MG63 (cell line): ENCODE measurements around the gene SLC2A4. TPM values are rescaled to one million over a fixed set of nuclear protein-coding genes. Genes with fewer than 3 reads are reported as not detected.

Source experiments
- DNase-seq: peaks from one replicate; pipeline ENCODE4 v3.0.0-alpha.2; 2020
- H3K27me3 ChIP-seq: fragments of 250-450 bp; sonication (Bioruptor Pico); 2 replicates; pipeline ENCODE4 v1.5.1; 2020; ENCODE audit warnings: mild to moderate bottlenecking, moderate library complexity
- H3K36me3 ChIP-seq: fragments of 250-450 bp; sonication (Bioruptor Pico); 2 replicates; pipeline ENCODE4 v1.5.1; 2020; ENCODE audit warnings: mild to moderate bottlenecking, moderate library complexity
- H3K4me3 ChIP-seq: fragments of 250-450 bp; sonication (Bioruptor Pico); 2 replicates; pipeline ENCODE4 v1.5.1; 2020; ENCODE audit warnings: mild to moderate bottlenecking, moderate library complexity
- H3K9me3 ChIP-seq: fragments of 250-450 bp; sonication (Bioruptor Pico); 2 replicates; pipeline ENCODE4 v1.5.1; 2020; ENCODE audit warnings: mild to moderate bottlenecking, moderate library complexity
- total RNA-seq: library from RNA; depleted of rRNA; stranded (reverse); fragments of >200 nt; shearing (Covaris generic); gene quantifications from 2 replicates; pipeline ENCODE4 v1.2.3, GENCODE V29; 2014; ENCODE audit warnings: low replicate concordance

The SLC2A4 gene
- total RNA-seq, 1 experiment from 2014 or later: not detected

DNA sequence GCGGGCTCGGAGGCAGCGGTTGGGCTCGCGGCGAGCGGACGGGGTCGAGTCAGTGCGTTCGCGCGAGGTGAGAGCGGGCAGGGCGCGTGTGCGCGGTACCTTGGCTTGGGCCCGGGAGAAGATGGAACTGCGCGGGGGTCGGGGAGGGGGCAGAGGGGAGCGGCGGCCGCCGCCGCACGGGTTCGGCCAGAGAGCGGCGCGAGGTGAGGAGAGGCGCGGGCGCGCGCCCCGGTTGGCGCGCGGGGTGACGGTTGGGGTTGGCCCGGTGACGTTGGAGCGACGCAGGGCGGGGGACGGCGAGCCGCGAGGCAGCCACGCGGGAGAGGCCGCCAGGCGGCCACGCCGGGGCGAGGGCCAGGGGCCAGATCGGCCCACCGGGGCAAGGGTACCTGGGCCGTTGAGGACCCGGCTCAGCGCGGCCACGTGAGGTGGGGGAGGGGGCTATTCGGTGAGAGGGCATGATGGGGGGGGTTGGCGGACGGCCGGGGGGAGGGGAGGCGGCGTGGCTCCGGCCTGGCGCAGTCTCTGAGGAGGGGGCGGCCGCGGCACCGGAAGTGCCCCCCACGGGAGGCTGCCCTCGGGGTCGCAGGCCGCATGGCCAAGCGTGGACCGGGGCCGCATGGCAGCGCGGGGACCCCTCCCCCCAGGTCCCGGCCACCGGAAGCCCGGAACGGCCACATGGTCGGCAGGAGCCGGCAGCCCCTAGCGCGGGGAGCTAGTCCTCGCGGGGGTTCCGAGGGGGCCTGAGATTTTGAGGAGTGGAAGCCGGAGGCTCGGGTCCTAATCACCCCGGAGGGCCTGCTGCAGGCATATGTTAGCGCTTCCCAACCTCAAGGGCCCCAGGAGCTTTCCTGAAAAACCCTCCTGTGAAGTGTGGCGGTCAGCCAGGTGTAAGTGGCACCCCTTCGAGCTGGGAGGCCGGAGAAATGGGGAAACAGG lies 26.4 kb downstream of the SLC2A4 start:
- peak; percentile 34 for DNase-seq
- no peaks in the 10 kb centered on the region for H3K27me3 ChIP-seq
- H3K4me3 ChIP-seq: peak overlapping the region; percentile 88
- H3K36me3 ChIP-seq: peaks cover 46% of the 10 kb centered on the region
- no peaks in the 10 kb centered on the region for H3K9me3 ChIP-seq

- peak; percentile 75 for DNase-seq
- Histone ChIP-seq H3K36me3 (peaks cover 50% of the 10 kb centered on the region), H3K9me3 (no peaks in the 10 kb centered on the region), H3K27me3 (no peaks in the 10 kb centered on the region), H3K4me3 (peak overlapping the region; percentile 88)
Observed at GRCh38 chr17:7308625-7309433, 27.3 kb downstream of the SLC2A4 start.

- Histone ChIP-seq H3K4me3 (peak overlapping the region; percentile 88), H3K9me3 (no peaks in the 10 kb centered on the region), H3K36me3 (peaks cover 50% of the 10 kb centered on the region), H3K27me3 (no peaks in the 10 kb centered on the region)
- DNase-seq: no peak
Observed at GRCh38 chr17:7309628-7310027, 28.1 kb downstream of the SLC2A4 start.

GRCh38 chr17:7311110-7311705 lies 29.7 kb downstream of the SLC2A4 start:
- Histone ChIP-seq H3K9me3 (no peaks in the 10 kb centered on the region), H3K4me3 (no peak overlapping the region), H3K27me3 (no peaks in the 10 kb centered on the region), H3K36me3 (peaks cover 53% of the 10 kb centered on the region)
- DNase-seq: no peak

- H3K36me3 ChIP-seq: peaks cover 53% of the 10 kb centered on the region
- H3K4me3 ChIP-seq: no peak overlapping the region
- no peaks in the 10 kb centered on the region for H3K9me3 ChIP-seq
- H3K27me3 ChIP-seq: no peaks in the 10 kb centered on the region
- DNase-seq: no peak
Observed at GRCh38 chr17:7312432-7313087, 31.0 kb downstream of the SLC2A4 start.

DNA sequence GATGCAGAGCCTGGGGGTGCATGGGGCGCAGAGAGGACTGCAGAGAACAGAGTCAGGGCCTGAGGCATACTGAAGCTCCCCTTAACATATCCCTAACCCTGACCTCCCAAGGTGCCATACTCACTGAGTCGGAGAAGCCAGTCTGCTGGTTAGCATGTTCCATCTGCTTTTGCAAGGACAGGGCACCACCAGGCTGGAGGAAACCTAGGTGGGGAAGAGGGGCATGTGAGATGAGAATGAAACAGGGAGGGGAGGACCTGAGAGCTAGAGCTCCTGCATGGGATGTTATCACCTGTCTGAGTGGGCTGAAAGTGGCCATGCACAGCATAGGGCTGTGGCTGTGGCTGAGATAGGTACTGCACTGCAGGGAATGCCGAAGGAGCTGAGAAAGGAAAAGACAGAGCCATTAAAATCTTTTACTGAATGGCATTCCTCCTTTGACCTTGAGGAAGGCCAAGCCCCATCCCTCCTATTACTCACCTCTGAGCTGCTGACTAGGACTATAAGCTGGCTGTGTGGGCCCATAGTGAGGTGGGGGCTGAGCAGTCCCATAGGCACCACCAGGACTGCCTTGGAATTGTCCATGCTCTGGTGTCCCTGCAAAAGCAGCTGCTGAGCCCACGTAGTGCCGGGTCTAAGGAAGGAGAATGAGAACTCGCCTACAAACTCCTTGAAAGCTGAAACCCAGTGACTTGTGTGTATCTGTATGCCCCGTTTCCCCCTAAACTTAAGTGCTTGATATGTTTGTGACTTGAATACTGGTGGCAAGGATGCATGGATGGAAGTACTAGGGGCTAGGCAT lies 31.8 kb downstream of the SLC2A4 start:
- no peaks in the 10 kb centered on the region for H3K9me3 ChIP-seq
- peaks cover 51% of the 10 kb centered on the region for H3K36me3 ChIP-seq
- peak; percentile 29 for DNase-seq
- H3K27me3 ChIP-seq: no peaks in the 10 kb centered on the region
- H3K4me3 ChIP-seq: no peak overlapping the region

- H3K27me3 ChIP-seq: no peaks in the 10 kb centered on the region
- peaks cover 43% of the 10 kb centered on the region for H3K36me3 ChIP-seq
- no peaks in the 10 kb centered on the region for H3K9me3 ChIP-seq
- no peak for DNase-seq
- peak overlapping the region; percentile 71 for H3K4me3 ChIP-seq
Observed at GRCh38 chr17:7313890-7314718, 32.6 kb downstream of the SLC2A4 start.

GRCh38 chr17:7314719-7315569 lies 33.4 kb downstream of the SLC2A4 start, which contains the start of gene GPS2:
Gene GPS2, minus strand, starts transcription at chr17:7315360. Its CDS starts 308 bp downstream, at chr17:7315052.
- no peaks in the 10 kb centered on the region for H3K9me3 ChIP-seq
- DNase-seq: peak; percentile 83
- H3K36me3 ChIP-seq: peaks cover 34% of the 10 kb centered on the region
- no peaks in the 10 kb centered on the region for H3K27me3 ChIP-seq
- peak within 1 kb of the TSS; percentile 71 for H3K4me3 ChIP-seq

- Histone ChIP-seq H3K36me3 (peaks cover 27% of the 10 kb centered on the region), H3K9me3 (no peaks in the 10 kb centered on the region), H3K27me3 (no peaks in the 10 kb centered on the region), H3K4me3 (peak overlapping the region; percentile 71)
- DNase-seq: no peak
Observed at GRCh38 chr17:7315570-7316235, 34.2 kb downstream of the SLC2A4 start.

GRCh38 chr17:7317161-7317803 lies 35.8 kb downstream of the SLC2A4 start:
- H3K9me3 ChIP-seq: no peaks in the 10 kb centered on the region
- peaks cover 16% of the 10 kb centered on the region for H3K36me3 ChIP-seq
- no peak for DNase-seq

DNA sequence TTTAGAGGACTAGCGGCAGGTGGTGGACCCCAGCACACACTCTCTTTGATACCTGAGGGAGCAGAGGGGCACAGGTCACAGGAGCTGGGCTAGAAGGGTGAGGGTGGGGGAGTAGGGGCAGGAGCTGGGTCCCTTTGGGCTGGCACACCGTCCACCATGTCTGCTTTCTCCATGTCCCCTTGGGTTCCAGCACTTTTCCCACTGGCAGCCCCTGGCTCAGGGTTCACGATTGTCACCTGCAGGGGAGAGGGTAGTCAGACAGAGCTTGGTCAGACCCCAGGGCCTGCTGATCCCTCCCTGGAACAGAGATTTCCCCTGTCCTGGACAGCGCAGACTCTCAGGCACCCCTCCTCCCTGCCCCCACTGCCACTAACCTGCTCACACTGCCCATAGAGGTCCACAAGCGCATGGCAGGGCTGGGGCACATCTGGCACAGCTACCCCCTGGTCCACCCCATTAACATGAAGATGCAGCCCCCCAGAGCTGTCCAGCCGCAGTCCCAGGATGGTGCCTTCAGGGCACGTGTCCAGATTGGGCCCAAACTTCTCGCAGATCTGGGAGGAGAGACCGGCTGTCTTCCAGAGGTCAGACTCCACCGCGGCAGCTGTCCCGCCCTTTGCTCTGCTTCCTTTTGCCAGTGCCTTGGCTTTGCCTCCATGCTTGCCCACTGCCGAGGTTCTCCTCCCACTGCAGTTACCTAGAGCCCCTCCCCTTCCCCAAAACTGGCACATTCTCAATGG lies 36.8 kb downstream of the SLC2A4 start:
- no peak for DNase-seq
- Histone ChIP-seq H3K27me3 (no peaks in the 10 kb centered on the region), H3K9me3 (no peaks in the 10 kb centered on the region), H3K36me3 (peaks cover 6% of the 10 kb centered on the region), H3K4me3 (no peak overlapping the region)

More at GRCh38 chr17:7317161-7317803, 35.8 kb downstream of the SLC2A4 start:
- no peaks in the 10 kb centered on the region for H3K27me3 ChIP-seq
- no peak overlapping the region for H3K4me3 ChIP-seq

DNA sequence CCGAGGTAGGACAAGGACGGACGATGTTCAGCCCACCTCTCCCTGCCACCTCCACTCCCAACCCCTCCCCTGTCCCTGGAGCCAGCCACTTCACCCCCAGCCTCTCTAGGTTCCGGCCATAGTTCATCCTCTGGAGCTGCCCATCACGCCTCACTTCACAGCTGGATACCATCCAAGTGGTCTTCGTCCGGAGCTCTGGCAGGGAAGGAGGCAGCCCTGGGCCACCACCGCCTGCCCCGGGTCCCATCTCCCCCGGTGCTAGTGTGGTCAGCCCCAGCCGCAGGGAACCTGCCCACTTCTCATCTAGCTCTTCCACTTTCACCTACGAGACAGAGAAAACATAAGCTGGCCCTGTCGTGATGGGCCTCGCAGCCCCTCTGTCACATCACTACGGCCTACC lies 39.9 kb downstream of the SLC2A4 start:
- no peak for DNase-seq
- Histone ChIP-seq H3K27me3 (no peaks in the 10 kb centered on the region), H3K9me3 (no peaks in the 10 kb centered on the region), H3K36me3 (peaks cover 2% of the 10 kb centered on the region), H3K4me3 (no peak overlapping the region)
